ENCODE measurements around the gene CDK18. TPM values are rescaled to one million over a fixed set of nuclear protein-coding genes. Genes with fewer than 3 reads are reported as not detected.

The CDK18 gene
- polyA plus RNA-seq, 1 experiment, result 0.83 TPM

DNA sequence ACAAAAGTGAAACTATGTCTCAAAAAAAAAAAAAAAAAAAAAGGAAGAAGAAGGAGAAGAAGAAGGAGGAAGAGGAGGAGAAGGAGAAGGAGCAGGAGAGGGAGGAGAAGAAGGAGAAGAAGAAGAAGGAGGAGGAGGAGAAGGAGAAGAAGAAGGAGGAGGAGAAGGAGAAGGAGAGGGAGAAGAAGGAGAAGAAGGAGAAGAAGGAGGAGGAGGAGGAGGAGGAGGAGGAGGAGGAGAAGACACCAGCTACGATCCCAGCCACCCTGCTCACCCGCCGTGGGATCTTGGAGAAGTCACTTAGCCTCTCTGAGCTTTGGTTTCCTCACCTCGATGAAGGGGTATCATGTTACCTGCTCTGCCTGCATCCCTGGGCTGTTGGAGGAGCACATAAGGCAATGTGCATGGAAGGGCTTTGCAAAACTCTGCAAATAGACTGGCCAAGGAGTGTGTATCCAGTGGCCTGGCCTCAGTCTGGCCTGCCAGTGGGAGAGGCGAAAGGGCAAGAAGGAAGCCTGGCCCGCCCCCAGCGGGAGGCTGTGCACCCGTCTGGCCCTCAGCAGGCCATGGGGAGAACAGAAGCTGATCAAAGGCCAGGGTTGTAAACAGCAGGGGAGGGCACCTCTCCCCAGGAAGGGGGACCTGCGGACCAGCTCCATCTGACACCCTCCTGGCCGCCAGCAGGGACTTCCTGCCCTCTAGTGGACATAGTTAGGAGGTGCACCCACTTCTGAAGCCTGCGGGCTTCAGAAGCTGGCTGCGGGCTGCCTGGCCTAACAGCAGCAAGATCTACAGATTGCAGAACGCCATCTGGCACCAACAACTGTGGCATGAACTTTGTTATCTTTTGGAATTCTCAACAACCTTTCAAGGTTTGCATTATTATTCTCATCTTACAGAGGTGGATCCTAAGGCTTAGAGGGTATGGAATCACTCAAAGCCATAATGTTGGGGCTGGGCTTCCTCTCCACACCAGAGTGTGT, 19.2 kb upstream of the CDK18 start:
- POLR2A ChIA-PET, result no interaction called here
- CTCF ChIA-PET, result interaction anchor here (0.6 to 37.0 kb wide), 48 partner anchors 10 to 223 kb away, joined by 3 to 819 read pairs (median 6); partner anchors contain the start of genes CDK18 and KLHDC8A
- no peak for DNase-seq (ENCODE audit: low read depth)
- TF ChIP-seq, protein P1, sequence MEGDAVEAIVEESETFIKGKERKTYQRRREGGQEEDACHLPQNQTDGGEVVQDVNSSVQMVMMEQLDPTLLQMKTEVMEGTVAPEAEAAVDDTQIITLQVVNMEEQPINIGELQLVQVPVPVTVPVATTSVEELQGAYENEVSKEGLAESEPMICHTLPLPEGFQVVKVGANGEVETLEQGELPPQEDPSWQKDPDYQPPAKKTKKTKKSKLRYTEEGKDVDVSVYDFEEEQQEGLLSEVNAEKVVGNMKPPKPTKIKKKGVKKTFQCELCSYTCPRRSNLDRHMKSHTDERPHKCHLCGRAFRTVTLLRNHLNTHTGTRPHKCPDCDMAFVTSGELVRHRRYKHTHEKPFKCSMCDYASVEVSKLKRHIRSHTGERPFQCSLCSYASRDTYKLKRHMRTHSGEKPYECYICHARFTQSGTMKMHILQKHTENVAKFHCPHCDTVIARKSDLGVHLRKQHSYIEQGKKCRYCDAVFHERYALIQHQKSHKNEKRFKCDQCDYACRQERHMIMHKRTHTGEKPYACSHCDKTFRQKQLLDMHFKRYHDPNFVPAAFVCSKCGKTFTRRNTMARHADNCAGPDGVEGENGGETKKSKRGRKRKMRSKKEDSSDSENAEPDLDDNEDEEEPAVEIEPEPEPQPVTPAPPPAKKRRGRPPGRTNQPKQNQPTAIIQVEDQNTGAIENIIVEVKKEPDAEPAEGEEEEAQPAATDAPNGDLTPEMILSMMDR (IDR thresholded peaks at IDR 0.05; ENCODE audit: insufficient read depth, low read depth, low read length), result peak; percentile 98
- peaks cover 33% of the 10 kb centered on the region for H3K27me3 ChIP-seq (ENCODE audit: control insufficient read depth, insufficient read depth, low read length)
- no peaks in the 10 kb centered on the region for H3K36me3 ChIP-seq (ENCODE audit: control insufficient read depth, insufficient read depth, low read length)
- no peak overlapping the region for H3K4me3 ChIP-seq (ENCODE audit: low read depth, low read length)

DNA sequence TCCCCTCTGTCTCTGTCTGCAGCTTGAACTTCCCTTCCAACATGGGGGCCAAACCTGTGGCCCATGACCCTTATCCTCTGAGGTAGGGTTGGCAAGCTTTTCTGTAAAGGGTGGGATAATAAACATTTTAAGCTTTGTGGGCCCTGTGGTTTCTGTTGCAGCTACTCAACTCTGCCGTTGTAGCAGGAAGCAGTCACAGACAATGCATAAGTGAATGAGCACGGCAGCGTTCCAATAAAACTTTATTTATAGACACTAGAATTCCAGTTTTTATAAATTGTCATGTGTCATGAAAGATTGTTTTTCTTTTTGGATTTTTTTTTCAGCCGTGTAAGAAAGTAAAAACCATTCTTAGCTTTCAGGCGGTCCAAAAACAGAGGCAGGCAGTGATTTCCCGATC, 18.2 kb upstream of the CDK18 start:
- DNase-seq (ENCODE audit: low read depth), result no peak
- CTCF ChIA-PET, result interaction anchor here (0.7 to 37.0 kb wide), 27 partner anchors 9 to 213 kb away, joined by 3 to 819 read pairs (median 9); partner anchors contain the start of genes CDK18 and KLHDC8A
- Histone ChIP-seq H3K4me3 (ENCODE audit: low read depth, low read length) (no peak overlapping the region), H3K27me3 (ENCODE audit: control insufficient read depth, insufficient read depth, low read length) (peaks cover 30% of the 10 kb centered on the region), H3K36me3 (ENCODE audit: control insufficient read depth, insufficient read depth, low read length) (no peaks in the 10 kb centered on the region)
- POLR2A ChIA-PET, result no interaction called here
- TF ChIP-seq, protein P1 (IDR thresholded peaks at IDR 0.05; ENCODE audit: insufficient read depth, low read depth, low read length), result no peak

DNA sequence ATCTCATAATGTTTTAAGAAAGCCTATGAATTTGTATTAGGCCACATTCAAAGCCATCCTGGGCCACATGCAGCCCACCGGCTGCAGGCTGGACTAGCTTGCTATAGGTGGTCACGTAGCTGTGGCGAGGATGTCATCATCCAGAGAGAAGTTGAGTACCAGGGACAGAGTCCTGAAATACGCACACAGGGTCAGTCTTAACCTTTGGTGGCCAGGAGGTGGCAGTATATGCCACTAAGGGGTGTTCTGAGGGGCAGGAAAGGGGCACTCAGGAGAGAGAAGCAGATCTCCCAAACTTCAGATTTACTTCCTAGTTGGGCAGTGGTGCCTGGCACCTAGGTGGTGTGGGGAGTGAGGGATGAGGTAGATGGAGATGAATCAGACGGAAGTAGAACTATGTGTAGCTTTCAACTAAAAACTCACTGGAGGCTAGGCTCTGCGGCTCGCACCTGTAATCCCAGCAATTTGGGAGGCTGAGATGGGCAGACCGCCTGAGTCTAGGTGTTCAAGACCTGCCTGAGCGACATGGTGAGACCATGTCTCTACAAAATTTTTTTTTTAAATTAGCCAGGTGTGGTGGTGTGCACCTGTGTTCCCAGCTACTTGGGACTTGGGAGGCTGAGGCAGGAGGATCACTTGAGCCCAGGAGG, 16.3 kb upstream of the CDK18 start:
- no peak overlapping the region for H3K4me3 ChIP-seq (ENCODE audit: low read depth, low read length)
- CTCF ChIA-PET, result interaction anchor here (0.6 to 37.0 kb wide), 37 partner anchors 8 to 648 kb away, joined by 3 to 819 read pairs (median 5); partner anchors contain the start of genes BLACAT1, CDK18, KLHDC8A and LEMD1
- POLR2A ChIA-PET, result no interaction called here
- TF ChIP-seq, protein P1 (IDR thresholded peaks at IDR 0.05; ENCODE audit: insufficient read depth, low read depth, low read length), result peak; percentile 77
- no peak for DNase-seq (ENCODE audit: low read depth)
- peaks cover 26% of the 10 kb centered on the region for H3K27me3 ChIP-seq (ENCODE audit: control insufficient read depth, insufficient read depth, low read length)
- no peaks in the 10 kb centered on the region for H3K36me3 ChIP-seq (ENCODE audit: control insufficient read depth, insufficient read depth, low read length)

DNA sequence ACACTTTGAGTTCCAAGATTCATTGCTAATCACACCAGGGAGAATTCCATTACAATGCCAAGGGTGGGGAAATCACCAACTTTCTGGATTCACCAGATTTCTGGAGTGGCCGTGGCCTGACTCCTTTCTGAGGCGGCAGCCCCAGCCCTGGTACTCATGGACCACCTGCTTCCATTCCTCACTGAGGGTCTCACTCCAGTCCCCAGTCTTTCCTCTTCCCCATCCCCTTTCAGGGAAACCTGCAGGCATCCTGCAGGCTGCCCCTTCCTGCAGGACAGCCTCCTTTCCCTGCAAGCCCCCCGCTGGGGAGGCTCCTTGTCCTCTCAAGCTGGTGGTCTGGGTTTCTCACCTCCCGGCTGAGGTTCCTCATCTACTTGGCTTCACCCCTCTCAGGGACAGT, 12.7 kb upstream of the CDK18 start:
- H3K27me3 ChIP-seq (ENCODE audit: control insufficient read depth, insufficient read depth, low read length), result peaks cover 18% of the 10 kb centered on the region
- no peak for DNase-seq (ENCODE audit: low read depth)
- TF ChIP-seq, protein P1 (IDR thresholded peaks at IDR 0.05; ENCODE audit: insufficient read depth, low read depth, low read length), result no peak

More for the DNA sequence above, 12.7 kb upstream of the CDK18 start:
- CTCF ChIA-PET, result interaction anchor here (1.2 to 37.0 kb wide), 6 partner anchors 9 to 167 kb away, joined by 3 to 819 read pairs (median 6); no protein-coding TSS in a partner anchor
- Histone ChIP-seq H3K36me3 (ENCODE audit: control insufficient read depth, insufficient read depth, low read length) (no peaks in the 10 kb centered on the region), H3K4me3 (ENCODE audit: low read depth, low read length) (no peak overlapping the region)
- POLR2A ChIA-PET, result no interaction called here

Measured in BJ (cell line).